ENCODE results near the gene ZIC5. TPM values are rescaled to one million over a fixed set of nuclear protein-coding genes. Genes with fewer than 3 reads are reported as not detected.

The ZIC5 gene
- total RNA-seq, 2 donors from 2014 or later: not detected

DNA sequence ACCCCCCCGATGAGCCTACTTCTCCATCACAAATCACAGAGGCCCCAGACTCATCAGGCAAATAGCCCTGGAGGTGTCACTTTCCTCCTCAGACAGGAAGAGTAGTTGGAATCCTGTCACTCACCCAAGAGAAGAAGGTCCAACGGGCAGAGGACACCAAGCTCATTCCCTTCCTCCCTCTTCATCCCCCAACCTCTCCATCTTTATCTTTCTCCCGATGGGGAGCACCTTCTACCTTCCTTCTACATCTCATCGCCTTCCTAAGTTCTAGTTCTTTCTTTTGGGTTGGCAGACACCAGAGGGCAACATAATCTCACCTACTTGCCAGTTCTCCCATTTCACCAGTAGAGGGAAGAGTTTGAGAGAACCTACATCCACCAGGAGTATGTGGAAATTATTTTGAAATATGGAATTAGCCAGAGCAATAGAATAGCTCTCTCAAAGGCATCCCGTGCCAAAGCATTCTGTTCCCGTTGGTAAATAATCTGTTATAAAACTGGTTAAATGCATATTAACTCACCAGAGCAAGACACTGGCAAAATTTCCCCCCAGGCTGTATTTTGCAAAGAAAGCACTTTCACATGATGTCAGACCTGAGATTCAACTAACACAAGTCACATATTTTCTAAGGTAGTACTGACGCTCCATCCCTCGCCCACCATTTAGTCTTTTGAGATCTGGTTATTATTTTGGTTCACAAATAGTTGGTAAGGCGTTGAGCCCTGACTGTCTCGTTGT, 55.0 kb downstream of the ZIC5 start:
- Histone ChIP-seq H3K27ac (no peak overlapping the region), H3K4me3 (no peak overlapping the region), H3K27me3 (replicated peaks; ENCODE audit: insufficient read depth) (no peaks in the 10 kb centered on the region), H3K36me3 (no peaks in the 10 kb centered on the region), H3K9me3 (no peaks in the 10 kb centered on the region), H3K4me1 (ENCODE audit: control insufficient read depth in 1 of 2, low read depth in 2 of 2) (no peaks in the 10 kb centered on the region)
- DNase-seq (ENCODE audit: low spot score): no peak
- TF ChIP-seq, protein P1, sequence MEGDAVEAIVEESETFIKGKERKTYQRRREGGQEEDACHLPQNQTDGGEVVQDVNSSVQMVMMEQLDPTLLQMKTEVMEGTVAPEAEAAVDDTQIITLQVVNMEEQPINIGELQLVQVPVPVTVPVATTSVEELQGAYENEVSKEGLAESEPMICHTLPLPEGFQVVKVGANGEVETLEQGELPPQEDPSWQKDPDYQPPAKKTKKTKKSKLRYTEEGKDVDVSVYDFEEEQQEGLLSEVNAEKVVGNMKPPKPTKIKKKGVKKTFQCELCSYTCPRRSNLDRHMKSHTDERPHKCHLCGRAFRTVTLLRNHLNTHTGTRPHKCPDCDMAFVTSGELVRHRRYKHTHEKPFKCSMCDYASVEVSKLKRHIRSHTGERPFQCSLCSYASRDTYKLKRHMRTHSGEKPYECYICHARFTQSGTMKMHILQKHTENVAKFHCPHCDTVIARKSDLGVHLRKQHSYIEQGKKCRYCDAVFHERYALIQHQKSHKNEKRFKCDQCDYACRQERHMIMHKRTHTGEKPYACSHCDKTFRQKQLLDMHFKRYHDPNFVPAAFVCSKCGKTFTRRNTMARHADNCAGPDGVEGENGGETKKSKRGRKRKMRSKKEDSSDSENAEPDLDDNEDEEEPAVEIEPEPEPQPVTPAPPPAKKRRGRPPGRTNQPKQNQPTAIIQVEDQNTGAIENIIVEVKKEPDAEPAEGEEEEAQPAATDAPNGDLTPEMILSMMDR (IDR thresholded peaks at IDR 0.05): peak; percentile 63
- ATAC-seq (ENCODE audit: insufficient number of reproducible peaks, low FRiP score, low read depth): no peak

GRCh38 chr13:99913167-99913566, 58.4 kb downstream of the ZIC5 start:
- Histone ChIP-seq H3K4me3 (no peak overlapping the region), H3K9me3 (no peaks in the 10 kb centered on the region), H3K36me3 (no peaks in the 10 kb centered on the region), H3K27me3 (replicated peaks; ENCODE audit: insufficient read depth) (no peaks in the 10 kb centered on the region), H3K4me1 (ENCODE audit: control insufficient read depth in 1 of 2, low read depth in 2 of 2) (no peaks in the 10 kb centered on the region), H3K27ac (no peak overlapping the region)
- TF ChIP-seq, protein P1 (IDR thresholded peaks at IDR 0.05): no peak
- ATAC-seq (ENCODE audit: insufficient number of reproducible peaks, low FRiP score, low read depth) (no peak), DNase-seq (ENCODE audit: low spot score) (no peak)

Other genes starting within 250 kb of the ZIC5 start
- not detected for gene ZIC2, start 10.0 kb upstream of the ZIC5 start, total RNA-seq
- gene PCCA, start 117.3 kb upstream of the ZIC5 start, total RNA-seq: 10 to 100 TPM; 17.2 to 51.6 TPM